CD4-positive, CD25-positive, alpha-beta regulatory T cell (primary cell): Measurements from ENCODE around the gene PI4KB. TPM values are rescaled to one million over a fixed set of nuclear protein-coding genes. Genes with fewer than 3 reads are reported as not detected.
A peak's percentile ranks its signal among the peaks of the same experiment; 100 is the strongest.

Experiments used
- ATAC-seq, 2 donors: fragments of 150-1000 bp; cut with Tn5 transposase; one replicate each; pipeline ENCODE4 v1.10.0; 2021; ENCODE audit warnings: low read depth in 2 of 2, moderate number of reproducible peaks in 2 of 2, moderate library complexity in 1 of 2
- DNase-seq, 3 donors: peaks; one replicate each; pipeline versions ENCODE4 v3.0.0 to v3.0.0-alpha.2; 2012 to 2022; ENCODE audit warnings: mixed read lengths in 1 of 3
- H3K27ac ChIP-seq: one replicate; pipeline ENCODE4 v1.7.0; 2013; ENCODE audit warnings: mild to moderate bottlenecking, low read length; ENCODE audit not compliant: insufficient read depth, poor library complexity, severe bottlenecking
- H3K27me3 ChIP-seq: one replicate; pipeline ENCODE4 v1.7.0; 2013; ENCODE audit warnings: low read length; ENCODE audit not compliant: control insufficient read depth, insufficient read depth
- H3K36me3 ChIP-seq: one replicate; pipeline ENCODE4 v1.7.0; 2013; ENCODE audit warnings: mild to moderate bottlenecking, low read length, moderate library complexity; ENCODE audit not compliant: control insufficient read depth, insufficient read depth
- H3K4me1 ChIP-seq: 2 replicates; pipeline ENCODE4 v1.7.0; 2013; ENCODE audit warnings: mild to moderate bottlenecking, low read length; ENCODE audit not compliant: insufficient read depth, control insufficient read depth, poor library complexity, severe bottlenecking
- H3K4me3 ChIP-seq: one replicate; pipeline ENCODE4 v1.7.0; 2013; ENCODE audit warnings: low read depth, mild to moderate bottlenecking, low read length, moderate library complexity
- H3K9me3 ChIP-seq, 2 experiments: 1 replicate in 1 of 2; 2 replicates in 1 of 2; pipeline ENCODE4 v1.7.0; 2013; ENCODE audit warnings: low read length in 2 of 2, mild to moderate bottlenecking in 1 of 2, moderate library complexity in 1 of 2; ENCODE audit not compliant: control insufficient read depth in 2 of 2
- H3K27ac Mint-ChIP-seq, 3 donors: one replicate each; pipeline ENCODE4 v1.8.0; 2020 to 2022; ENCODE audit warnings: mild to moderate bottlenecking in 3 of 3, mixed read lengths in 3 of 3, moderate library complexity in 2 of 3
- H3K27me3 Mint-ChIP-seq: one replicate; pipeline ENCODE4 v1.8.0; 2022; ENCODE audit warnings: mild to moderate bottlenecking, mixed read lengths
- H3K36me3 Mint-ChIP-seq: one replicate; pipeline ENCODE4 v1.8.0; 2020; ENCODE audit warnings: mixed read lengths
- H3K4me1 Mint-ChIP-seq, 4 donors: one replicate each; pipeline ENCODE4 v1.8.0; 2020 to 2022; ENCODE audit warnings: mixed read lengths in 4 of 4, mild to moderate bottlenecking in 1 of 4
- H3K4me3 Mint-ChIP-seq, 4 donors: one replicate each; pipeline ENCODE4 v1.8.0; 2020 to 2022; ENCODE audit warnings: mild to moderate bottlenecking in 4 of 4, mixed read lengths in 4 of 4, moderate library complexity in 3 of 4
- H3K9me3 Mint-ChIP-seq, 7 donors: one replicate each; pipeline ENCODE4 v1.8.0; 2020 to 2022; ENCODE audit warnings: mixed read lengths in 7 of 7, mild to moderate bottlenecking in 3 of 7, moderate library complexity in 2 of 7
- polyA plus RNA-seq, 4 donors: library from polyadenylated mRNA; unstranded; fragments of 300-500 nt; fragmentation: Illumina TruSeq; gene quantifications; one replicate each; pipeline ENCODE4 v1.2.3, GENCODE V29; 2021
- total RNA-seq: library from RNA; stranded (reverse); gene quantifications from one replicate; pipeline ENCODE4 v1.2.3, GENCODE V29; 2022

The PI4KB gene
- total and polyA plus RNA-seq, 5 donors from 2014 or later: 48.4 to 73.5 (median 54.8) TPM

DNA sequence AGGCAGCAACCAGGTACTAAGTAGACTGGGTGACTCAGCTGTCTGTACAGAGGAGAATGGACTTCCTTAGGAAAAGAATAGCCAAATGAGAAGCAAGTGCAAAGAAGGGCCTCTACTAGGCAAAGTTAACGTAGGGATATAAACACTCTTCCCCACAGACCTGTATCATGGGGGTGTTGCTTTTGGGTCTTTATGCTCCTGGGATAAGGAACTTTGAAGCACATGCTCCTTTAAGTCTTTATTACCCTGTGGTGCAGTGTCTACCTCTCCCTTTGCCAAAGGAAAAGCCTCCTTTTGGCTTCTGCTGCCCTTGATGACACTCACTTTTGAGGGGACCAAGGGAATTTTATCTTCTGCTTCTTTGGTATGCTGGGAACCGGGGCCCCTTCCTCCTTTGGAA, 14.8 kb upstream of the PI4KB start:
- peak overlapping the region; percentile 11 to 98 (median 64) for H3K27ac Mint-ChIP-seq
- H3K9me3 Mint-ChIP-seq: no peaks in the 10 kb centered on the region

DNA sequence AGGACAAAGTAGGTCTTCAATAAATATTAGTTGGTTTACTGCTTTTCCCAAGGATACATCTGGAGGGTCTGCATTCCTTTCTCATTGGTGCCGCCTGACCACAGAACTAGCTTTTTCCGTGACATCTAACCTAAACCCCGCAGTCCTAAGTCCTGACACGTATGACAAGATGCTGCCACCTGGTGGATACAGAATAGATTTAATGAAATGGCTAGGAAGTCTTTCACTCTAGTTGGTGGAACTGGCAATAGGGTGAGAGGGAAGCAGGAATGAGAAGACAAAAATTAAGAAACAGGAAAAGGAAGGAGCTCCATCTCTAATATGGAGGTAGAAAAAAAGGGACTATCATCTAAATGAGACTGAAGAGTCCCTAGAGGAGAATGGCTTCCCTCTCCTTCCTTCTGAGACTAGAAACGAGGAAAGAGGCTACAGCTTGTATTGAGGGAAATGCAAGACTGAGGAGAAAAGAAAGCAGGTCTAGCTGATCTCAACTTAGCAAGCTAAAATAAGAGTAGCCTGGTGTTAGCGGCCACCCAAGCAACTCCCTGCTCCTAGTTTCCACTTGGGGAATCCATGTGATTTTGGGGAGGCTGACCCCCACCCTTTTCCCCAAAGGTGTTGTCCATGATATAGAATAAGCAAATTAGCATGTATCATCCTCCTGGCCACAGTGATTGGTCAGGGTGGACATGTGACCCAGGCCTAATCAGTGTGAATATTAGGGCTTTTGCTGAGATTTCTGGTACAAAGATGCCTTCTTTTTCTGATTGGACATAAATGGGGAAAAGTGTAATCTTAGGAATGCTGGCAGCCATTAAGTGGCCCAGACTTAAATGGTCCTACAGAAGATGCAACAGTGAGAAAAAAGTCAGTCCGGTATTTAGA, 13.9 kb upstream of the PI4KB start:
- peak; percentile 40 to 81 (median 72) for DNase-seq

More for the DNA sequence above, 14.8 kb upstream of the PI4KB start:
- ATAC-seq (no peak), DNase-seq (no peak)
- no peaks in the 10 kb centered on the region for H3K9me3 ChIP-seq
- H3K4me1 ChIP-seq: peaks cover 27% of the 10 kb centered on the region
- H3K27me3 ChIP-seq: no peaks in the 10 kb centered on the region
- Mint-ChIP-seq H3K36me3 (peaks cover 25% of the 10 kb centered on the region), H3K4me3 (peak overlapping the region in 1 of 4 donors; percentile 4), H3K27me3 (no peaks in the 10 kb centered on the region), H3K4me1 (peaks cover 13 to 41% (median 20%) of the 10 kb centered on the region in 4 donors)
- H3K27ac ChIP-seq: no peak overlapping the region
- H3K4me3 ChIP-seq: no peak overlapping the region
- H3K36me3 ChIP-seq: peaks cover 37% of the 10 kb centered on the region

DNA sequence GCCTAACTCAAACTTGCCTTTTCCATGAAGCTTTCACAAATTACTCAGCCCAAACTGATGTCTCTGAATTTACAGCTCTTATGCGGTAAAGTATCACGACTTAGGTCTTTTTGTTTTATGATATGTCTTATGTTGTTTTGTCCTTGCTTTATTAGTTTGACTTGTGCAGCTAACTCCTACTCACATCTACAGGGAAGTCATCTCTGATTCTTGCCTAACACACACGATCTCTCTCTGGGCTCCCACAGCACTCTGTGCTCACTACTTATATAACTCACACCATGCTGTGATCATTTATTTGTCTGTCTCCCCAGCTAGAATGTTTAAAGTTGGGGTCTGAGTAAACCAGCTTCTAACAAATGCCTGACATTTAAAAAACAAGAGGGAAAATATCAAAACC, 9.3 kb upstream of the PI4KB start:
- H3K9me3 ChIP-seq: no peaks in the 10 kb centered on the region
- no peak overlapping the region for H3K4me3 ChIP-seq
- ATAC-seq (no peak), DNase-seq (no peak)
- no peaks in the 10 kb centered on the region for H3K27me3 Mint-ChIP-seq
- H3K27me3 ChIP-seq: no peaks in the 10 kb centered on the region
- H3K4me3 Mint-ChIP-seq: peak overlapping the region in 1 of 4 donors; percentile 33
- H3K27ac ChIP-seq: no peak overlapping the region
- H3K36me3 ChIP-seq: no peaks in the 10 kb centered on the region
- H3K4me1 ChIP-seq: peaks cover 7% of the 10 kb centered on the region
- H3K27ac Mint-ChIP-seq: no peak overlapping the region
- no peaks in the 10 kb centered on the region for H3K9me3 Mint-ChIP-seq
- peaks cover 4 to 14% (median 8%) of the 10 kb centered on the region in 4 donors for H3K4me1 Mint-ChIP-seq
- H3K36me3 Mint-ChIP-seq: peaks cover 4% of the 10 kb centered on the region

More for the DNA sequence above, 13.9 kb upstream of the PI4KB start:
- Mint-ChIP-seq H3K27ac (peak overlapping the region in 2 of 3 donors; percentile 0 to 22), H3K36me3 (peaks cover 23% of the 10 kb centered on the region), H3K4me1 (peaks cover 9 to 32% (median 15%) of the 10 kb centered on the region in 4 donors), H3K27me3 (no peaks in the 10 kb centered on the region), H3K9me3 (no peaks in the 10 kb centered on the region), H3K4me3 (peak overlapping the region in 1 of 4 donors; percentile 45)
- Histone ChIP-seq H3K36me3 (peaks cover 37% of the 10 kb centered on the region), H3K4me1 (peaks cover 20% of the 10 kb centered on the region), H3K27me3 (no peaks in the 10 kb centered on the region), H3K4me3 (peak overlapping the region; percentile 16), H3K27ac (peak overlapping the region; percentile 64), H3K9me3 (no peaks in the 10 kb centered on the region)
- peak; percentile 75 to 80 for ATAC-seq

DNA sequence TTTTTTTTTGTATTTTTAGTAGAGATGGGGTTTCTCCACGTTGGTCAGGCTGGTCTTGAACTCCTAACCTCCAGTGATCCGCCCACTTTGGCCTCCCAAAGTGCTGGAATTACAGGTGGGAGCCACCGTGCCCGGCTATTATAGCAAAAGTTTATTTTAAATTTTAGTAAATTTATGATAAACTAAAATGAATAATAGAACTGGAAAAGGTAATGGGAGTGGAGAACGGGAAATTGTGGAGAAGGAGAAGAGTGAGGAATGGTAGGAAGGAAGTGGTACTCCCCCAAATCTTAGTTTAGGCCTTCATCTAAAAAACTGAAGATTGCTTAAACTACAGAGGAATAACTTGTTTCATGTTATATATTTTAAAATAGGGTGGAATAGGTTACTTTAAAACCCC, 7.6 kb upstream of the PI4KB start:
- no peaks in the 10 kb centered on the region for H3K27me3 Mint-ChIP-seq
- H3K4me1 ChIP-seq: no peaks in the 10 kb centered on the region
- H3K27ac Mint-ChIP-seq: no peak overlapping the region
- H3K36me3 Mint-ChIP-seq: no peaks in the 10 kb centered on the region
- H3K9me3 ChIP-seq: no peaks in the 10 kb centered on the region
- peaks cover 0 to 7% (median under 1%) of the 10 kb centered on the region in 4 donors for H3K4me1 Mint-ChIP-seq
- no peak overlapping the region for H3K27ac ChIP-seq
- H3K27me3 ChIP-seq: no peaks in the 10 kb centered on the region
- H3K4me3 Mint-ChIP-seq: no peak overlapping the region
- ATAC-seq (no peak), DNase-seq (no peak)
- no peak overlapping the region for H3K4me3 ChIP-seq
- no peaks in the 10 kb centered on the region for H3K36me3 ChIP-seq
- H3K9me3 Mint-ChIP-seq: no peaks in the 10 kb centered on the region

DNA sequence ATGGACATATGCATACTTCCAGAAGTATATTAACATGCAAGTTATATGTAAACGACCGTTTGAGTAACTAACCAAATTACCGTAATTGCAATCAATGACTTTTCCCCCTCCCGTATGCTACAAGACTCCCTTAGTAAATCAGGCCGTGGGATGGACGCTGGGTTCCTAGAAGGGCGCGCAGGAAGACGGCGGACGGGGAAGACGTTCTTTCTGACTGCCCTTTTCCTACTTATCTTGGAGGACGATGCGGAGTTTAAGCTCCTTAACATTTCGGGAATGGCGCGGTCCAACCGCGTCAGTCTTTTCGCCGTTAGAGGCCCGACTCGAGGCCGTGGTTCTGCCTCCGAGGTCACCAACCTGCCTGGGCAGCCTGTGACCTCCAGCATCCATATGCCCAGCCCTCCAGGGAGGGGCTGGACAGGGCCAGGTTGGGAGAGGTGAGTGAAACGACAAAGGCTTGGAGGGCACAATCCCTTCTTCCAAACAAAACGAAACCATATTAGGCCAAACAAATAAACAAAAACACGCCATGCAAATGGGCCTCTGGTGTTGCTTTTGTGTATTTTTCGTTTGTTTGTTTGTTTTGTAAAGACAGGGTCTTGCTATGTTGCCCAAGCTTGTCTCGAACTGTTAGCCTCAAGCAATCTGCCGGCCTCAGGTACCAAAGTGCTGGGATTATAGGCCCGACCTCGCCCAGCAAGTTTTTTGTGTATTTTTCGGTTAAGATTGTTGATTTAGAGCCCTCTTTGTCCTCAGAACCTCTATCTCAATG, 873 bp upstream of the PI4KB start:
- H3K4me1 ChIP-seq: peaks cover 35% of the 10 kb centered on the region
- H3K27me3 ChIP-seq: no peaks in the 10 kb centered on the region
- H3K36me3 ChIP-seq: peaks cover 15% of the 10 kb centered on the region
- peak overlapping the region; percentile 93 for H3K27ac ChIP-seq
- DNase-seq: no peak
- peaks cover 14 to 46% (median 31%) of the 10 kb centered on the region in 4 donors for H3K4me1 Mint-ChIP-seq
- no peaks in the 10 kb centered on the region for H3K9me3 ChIP-seq
- ATAC-seq: peak in 1 of 2 donors; percentile 2
- peak overlapping the region; percentile 86 to 97 (median 95) for H3K4me3 Mint-ChIP-seq
- H3K9me3 Mint-ChIP-seq: no peaks in the 10 kb centered on the region
- H3K4me3 ChIP-seq: peak overlapping the region; percentile 94
- peak overlapping the region; percentile 98 to 99 (median 99) for H3K27ac Mint-ChIP-seq
- H3K27me3 Mint-ChIP-seq: peaks cover 5% of the 10 kb centered on the region
- H3K36me3 Mint-ChIP-seq: peaks cover 20% of the 10 kb centered on the region

DNA sequence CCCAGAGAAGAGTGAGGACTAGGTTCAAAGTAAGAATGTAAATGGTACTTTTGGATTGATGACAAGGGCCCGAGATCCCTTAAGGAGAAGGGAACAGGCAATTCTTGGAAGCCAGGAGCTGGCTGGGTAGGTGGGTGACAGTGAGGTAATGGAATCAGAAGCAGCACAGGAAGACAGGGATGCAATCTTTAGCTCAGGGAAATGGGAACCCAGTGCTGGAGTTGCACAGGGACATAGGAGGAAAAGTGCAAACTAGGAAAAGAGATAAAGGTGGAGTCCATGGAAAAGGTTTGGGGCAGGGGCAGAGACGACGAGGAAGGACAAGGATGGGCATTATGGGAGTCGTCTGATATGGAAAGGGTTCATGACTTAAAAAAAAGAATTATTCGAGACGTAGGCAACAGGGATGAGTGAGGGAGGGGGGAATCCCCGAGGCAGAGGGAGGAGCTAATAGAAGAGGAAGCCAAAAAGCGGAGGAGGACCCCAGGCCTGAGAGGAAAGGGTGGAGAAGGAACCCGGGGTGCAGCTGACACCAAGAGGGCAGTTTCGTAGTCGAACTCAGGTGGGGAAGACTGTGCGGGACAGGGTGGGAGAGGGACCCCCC, 495 bp downstream of the PI4KB start:
- DNase-seq (peak in 1 of 3 donors; percentile 70), ATAC-seq (peak; percentile 17 to 26)
- Histone ChIP-seq H3K27me3 (no peaks in the 10 kb centered on the region), H3K36me3 (peaks cover 26% of the 10 kb centered on the region), H3K9me3 (no peaks in the 10 kb centered on the region), H3K4me1 (peaks cover 38% of the 10 kb centered on the region), H3K27ac (peak overlapping the region; percentile 93), H3K4me3 (peak overlapping the region; percentile 94)
- Mint-ChIP-seq H3K27ac (peak overlapping the region; percentile 94 to 99 (median 96)), H3K36me3 (peaks cover 30% of the 10 kb centered on the region), H3K4me1 (peaks cover 14 to 57% (median 42%) of the 10 kb centered on the region in 4 donors), H3K4me3 (peak overlapping the region; percentile 86 to 97 (median 95)), H3K9me3 (no peaks in the 10 kb centered on the region), H3K27me3 (peaks cover 5% of the 10 kb centered on the region)

DNA sequence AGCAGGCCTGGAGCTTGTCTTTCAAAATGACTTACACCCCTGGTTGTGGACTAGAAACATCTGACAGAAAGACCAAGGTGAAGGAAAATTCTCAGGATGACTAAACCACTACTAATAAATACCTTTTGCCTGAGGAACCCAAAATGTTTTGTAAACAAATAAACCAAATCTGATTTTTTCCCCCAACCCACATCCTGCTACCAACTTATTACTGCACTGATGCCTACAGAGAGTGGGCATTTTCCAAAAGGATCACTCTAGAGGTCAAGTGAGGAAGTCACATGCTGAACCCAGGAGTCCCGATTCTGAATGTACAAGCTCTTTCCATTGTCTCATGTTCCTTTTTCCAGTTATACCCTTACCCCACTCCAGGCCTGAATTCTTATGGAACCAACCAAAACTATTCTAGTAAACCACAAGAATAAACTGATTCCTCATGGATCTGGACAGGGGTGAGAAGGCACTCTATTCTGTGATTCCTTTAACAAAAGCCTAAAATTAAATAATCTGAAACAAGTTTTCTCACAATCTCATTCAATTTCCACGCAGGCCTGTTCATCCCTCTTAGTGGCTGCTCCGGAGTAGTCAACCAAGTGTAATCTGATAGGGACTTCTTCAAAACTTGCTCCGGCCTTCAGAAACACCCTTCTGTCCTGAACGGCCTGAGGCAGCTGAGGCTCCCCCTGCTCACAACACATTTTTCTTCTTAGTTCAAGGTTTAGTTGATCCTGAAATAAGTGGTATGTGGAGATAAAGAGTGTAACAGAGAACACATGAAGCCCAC, 1.4 kb downstream of the PI4KB start:
- peak overlapping the region; percentile 86 to 97 (median 95) for H3K4me3 Mint-ChIP-seq
- peaks cover 32% of the 10 kb centered on the region for H3K36me3 Mint-ChIP-seq
- H3K4me3 ChIP-seq: peak overlapping the region; percentile 94
- H3K9me3 Mint-ChIP-seq: no peaks in the 10 kb centered on the region
- H3K27ac ChIP-seq: peak overlapping the region; percentile 93
- peaks cover 14 to 60% (median 45%) of the 10 kb centered on the region in 4 donors for H3K4me1 Mint-ChIP-seq
- peaks cover 5% of the 10 kb centered on the region for H3K27me3 Mint-ChIP-seq
- no peaks in the 10 kb centered on the region for H3K9me3 ChIP-seq
- H3K4me1 ChIP-seq: peaks cover 38% of the 10 kb centered on the region
- DNase-seq: no peak
- H3K27me3 ChIP-seq: no peaks in the 10 kb centered on the region
- peaks cover 29% of the 10 kb centered on the region for H3K36me3 ChIP-seq
- ATAC-seq: no peak
- H3K27ac Mint-ChIP-seq: peak overlapping the region; percentile 94 to 99 (median 96)
